WTC11 (cell line): Measurements from ENCODE around the gene SLC51B. TPM values are rescaled to one million over a fixed set of nuclear protein-coding genes. Genes with fewer than 3 reads are reported as not detected.

Source experiments
- ATAC-seq: fragments of 200-7000 bp; cut with Tn5 transposase; 2 replicates; pipeline ENCODE4 v1.10.0; 2021; ENCODE audit warnings: mild to moderate bottlenecking, moderate library complexity
- CTCF ChIA-PET: fragments of 300-600 bp; sonication (Branson Sonifier 250); formaldehyde crosslinking; loops from one replicate; lab custom pipeline; 2021; ENCODE audit warnings: antibody characterized with exemption; lab: Charles Lee
- POLR2A ChIA-PET: fragments of 350-600 bp; sonication (Branson Sonifier 250); formaldehyde crosslinking; loops from one replicate; lab custom pipeline; 2021; ENCODE audit warnings: antibody characterized with exemption; lab: Charles Lee
- DNase-seq: peaks from one replicate; pipeline ENCODE4 v3.0.0; 2021; ENCODE audit warnings: low spot score
- H3K27ac Mint-ChIP-seq: 2 replicates; pipeline ENCODE4 v1.8.0; 2021; ENCODE audit warnings: mixed read lengths
- H3K27me3 Mint-ChIP-seq: 2 replicates; pipeline ENCODE4 v1.8.0; 2021; ENCODE audit warnings: low read depth, mild to moderate bottlenecking, moderate library complexity, mixed read lengths
- H3K36me3 Mint-ChIP-seq: 2 replicates; pipeline ENCODE4 v1.8.0; 2021; ENCODE audit warnings: mixed read lengths
- H3K4me1 Mint-ChIP-seq: 2 replicates; pipeline ENCODE4 v1.8.0; 2022; ENCODE audit warnings: mixed read lengths
- H3K4me3 Mint-ChIP-seq: 2 replicates; pipeline ENCODE4 v1.8.0; 2021; ENCODE audit warnings: mild to moderate bottlenecking, moderate library complexity, mixed read lengths
- H3K9me3 Mint-ChIP-seq: 2 replicates; pipeline ENCODE4 v1.8.0; 2021; ENCODE audit warnings: mixed read lengths
- AR ChIP-seq: fragments of 250-450 bp; sonication (Bioruptor Pico); IDR thresholded peaks from 2 replicates; pipeline ENCODE4 v1.9.0; 2021; ENCODE audit warnings: mild to moderate bottlenecking
- CBFB ChIP-seq: sonication (generic); formaldehyde crosslinking; IDR thresholded peaks from 2 replicates; pipeline ENCODE4 v1.8.1; 2022; ENCODE audit warnings: mild to moderate bottlenecking, low read depth, missing genetic modification reagents
- ELF4 ChIP-seq: sonication (generic); formaldehyde crosslinking; IDR thresholded peaks from 2 replicates; pipeline ENCODE4 v1.8.1; 2022; ENCODE audit warnings: low read depth, mild to moderate bottlenecking, moderate library complexity, missing genetic modification reagents
- ESRRA ChIP-seq: sonication (generic); formaldehyde crosslinking; IDR thresholded peaks from 2 replicates; pipeline ENCODE4 v1.8.1; 2022; ENCODE audit warnings: mild to moderate bottlenecking, missing genetic modification reagents, borderline replicate concordance
- IRF1 ChIP-seq: sonication (generic); formaldehyde crosslinking; IDR thresholded peaks from 2 replicates; pipeline ENCODE4 v1.8.0; 2023; ENCODE audit warnings: missing genetic modification reagents
- IRF2 ChIP-seq: sonication (generic); formaldehyde crosslinking; IDR thresholded peaks from 2 replicates; pipeline ENCODE4 v1.8.0; 2022; ENCODE audit warnings: low read depth, missing genetic modification reagents, borderline replicate concordance
- KAT7 ChIP-seq: sonication (generic); formaldehyde crosslinking; IDR thresholded peaks from 2 replicates; pipeline ENCODE4 v1.8.1; 2023; ENCODE audit warnings: missing genetic modification reagents, mild to moderate bottlenecking, borderline replicate concordance
- MAX ChIP-seq: sonication (generic); formaldehyde crosslinking; IDR thresholded peaks from 2 replicates; pipeline ENCODE4 v1.8.0; 2022; ENCODE audit warnings: mild to moderate bottlenecking, missing genetic modification reagents
- NFYB ChIP-seq: sonication (generic); formaldehyde crosslinking; conservative IDR thresholded peaks from 2 replicates; pipeline ENCODE4 v1.8.0; 2022; ENCODE audit warnings: low read depth, missing genetic modification reagents
- PRDM15 ChIP-seq: sonication (generic); formaldehyde crosslinking; IDR thresholded peaks from 2 replicates; pipeline ENCODE4 v1.8.0; 2022; ENCODE audit warnings: missing genetic modification reagents
- PRRX2 ChIP-seq: fragments of 250-450 bp; sonication (Bioruptor Pico); IDR thresholded peaks from 2 replicates; pipeline ENCODE4 v1.8.0; 2021; ENCODE audit warnings: mild to moderate bottlenecking
- RELA ChIP-seq: sonication (generic); formaldehyde crosslinking; IDR thresholded peaks from 2 replicates; pipeline ENCODE4 v1.8.1; 2022; ENCODE audit warnings: missing genetic modification reagents, mild to moderate bottlenecking, borderline replicate concordance
- SMAD3 ChIP-seq: sonication (generic); formaldehyde crosslinking; IDR thresholded peaks from 2 replicates; pipeline ENCODE4 v1.8.0; 2022; ENCODE audit warnings: missing genetic modification reagents, mild to moderate bottlenecking, borderline replicate concordance
- SMAD4 ChIP-seq: sonication (generic); formaldehyde crosslinking; IDR thresholded peaks from 2 replicates; pipeline ENCODE4 v1.8.0; 2022; ENCODE audit warnings: mild to moderate bottlenecking, missing genetic modification reagents
- SOX15 ChIP-seq: fragments of 250-450 bp; sonication (Bioruptor Pico); IDR thresholded peaks from 2 replicates; pipeline ENCODE4 v1.9.0; 2021; ENCODE audit warnings: mild to moderate bottlenecking
- TCF7 ChIP-seq: sonication (generic); formaldehyde crosslinking; IDR thresholded peaks from 2 replicates; pipeline ENCODE4 v1.8.0; 2022; ENCODE audit warnings: mild to moderate bottlenecking, low read depth, missing genetic modification reagents, moderate library complexity
- USF1 ChIP-seq: sonication (generic); formaldehyde crosslinking; IDR thresholded peaks from 2 replicates; pipeline ENCODE4 v1.8.0; 2022; ENCODE audit warnings: mild to moderate bottlenecking, missing genetic modification reagents
- USF2 ChIP-seq: sonication (generic); formaldehyde crosslinking; IDR thresholded peaks from 2 replicates; pipeline ENCODE4 v1.8.1; 2023; ENCODE audit warnings: mild to moderate bottlenecking, missing genetic modification reagents, moderate library complexity
- ZNF263 ChIP-seq: sonication (generic); formaldehyde crosslinking; IDR thresholded peaks from 2 replicates; pipeline ENCODE4 v1.8.1; 2022; ENCODE audit warnings: low read depth, mild to moderate bottlenecking, moderate library complexity, missing genetic modification reagents
- ZNF423 ChIP-seq: fragments of 250-450 bp; sonication (Bioruptor Pico); IDR thresholded peaks from 2 replicates; pipeline ENCODE4 v2.1.2; 2022; ENCODE audit warnings: mild to moderate bottlenecking, moderate library complexity
- ZNF671 ChIP-seq: fragments of 250-450 bp; sonication (Bioruptor Pico); IDR thresholded peaks from 2 replicates; pipeline ENCODE4 v1.8.0; 2021; ENCODE audit warnings: mild to moderate bottlenecking
- total RNA-seq: library from RNA; stranded (reverse); gene quantifications from 3 replicates; pipeline ENCODE4 v1.2.3, GENCODE V29; 2021

Gene SLC51B
- total RNA-seq, 1 experiment from 2014 or later, result not detected

- TF ChIP-seq ELF4 (CRISPR knock-in tag) (no peak), PRRX2 (CRISPR knock-in tag) (no peak), ESRRA (CRISPR knock-in tag) (no peak), KAT7 (CRISPR knock-in tag) (no peak), SOX15 (CRISPR knock-in tag) (no peak), SMAD3 (CRISPR knock-in tag) (no peak), ZNF263 (CRISPR knock-in tag) (no peak), ZNF423 (CRISPR knock-in tag) (no peak), AR (no peak), ZNF671 (no peak), TCF7 (CRISPR knock-in tag) (no peak), MAX (CRISPR knock-in tag) (no peak)
- TF ChIP-seq, all 79 proteins: peak for 0
- peaks cover 4% of the 10 kb centered on the region; the same call in 1 of the 2 replicates for H3K27me3 Mint-ChIP-seq
- no peaks in the 10 kb centered on the region for H3K9me3 Mint-ChIP-seq
- no peak overlapping the region for H3K27ac Mint-ChIP-seq
- no peak for ATAC-seq
- no peaks in the 10 kb centered on the region for H3K36me3 Mint-ChIP-seq
- ChIA-PET POLR2A (no interaction called here), CTCF (interaction anchor here (1.5 to 2.1 kb wide), 3 partner anchors 14 to 54 kb away, joined by 4 to 19 read pairs (median 12); no protein-coding TSS in a partner anchor)
- DNase-seq, result no peak
- peaks cover 11% of the 10 kb centered on the region; the same call in 1 of the 2 replicates for H3K4me1 Mint-ChIP-seq
- no peak overlapping the region for H3K4me3 Mint-ChIP-seq
These were observed 3.1 kb downstream of the SLC51B start for GRCh38 chr15:65048241-65048640.

- H3K4me3 Mint-ChIP-seq, result peak overlapping the region; percentile 48
- CTCF ChIA-PET, result interaction anchor here (0.6 to 2.1 kb wide), 6 partner anchors 17 to 136 kb away, joined by 3 to 19 read pairs (median 5); partner anchors contain the start of gene CLPX
- peaks cover 4% of the 10 kb centered on the region; the same call in 1 of the 2 replicates for H3K27me3 Mint-ChIP-seq
- H3K27ac Mint-ChIP-seq, result no peak overlapping the region
- DNase-seq, result peak; percentile 91
- POLR2A ChIA-PET, result interaction anchor here (0.6 kb wide), 1 partner anchor 36 kb away, joined by 3 read pairs; no protein-coding TSS in a partner anchor
- TF ChIP-seq USF2 (CRISPR knock-in tag), result peak; percentile 93
- TF ChIP-seq NFYB, result peak; percentile 91
- TF ChIP-seq IRF1 (CRISPR knock-in tag), result no peak
- TF ChIP-seq SOX15 (CRISPR knock-in tag), result no peak
- peak; percentile 50; the same call in 1 of the 2 replicates for TF ChIP-seq MAX (CRISPR knock-in tag)
- peak; percentile 94 for TF ChIP-seq USF1 (CRISPR knock-in tag)
- TF ChIP-seq RELA (CRISPR knock-in tag), result no peak
- no peak for TF ChIP-seq SMAD4 (CRISPR knock-in tag)
- no peak for TF ChIP-seq CBFB (CRISPR knock-in tag)
- peak; percentile 82 for TF ChIP-seq PRDM15 (CRISPR knock-in tag)
- TF ChIP-seq IRF2 (CRISPR knock-in tag), result no peak
- ATAC-seq, result peak; percentile 97
- no peaks in the 10 kb centered on the region for H3K9me3 Mint-ChIP-seq
- no peaks in the 10 kb centered on the region for H3K36me3 Mint-ChIP-seq
- peaks cover 11% of the 10 kb centered on the region; the same call in 1 of the 2 replicates for H3K4me1 Mint-ChIP-seq
These were observed 4.2 kb downstream of the SLC51B start for GRCh38 chr15:65049418-65049840.
